ENCODE results near the gene CACNA1D.

CACNA1D gene

GRCh38 chr3:53495520-53496391 is 1.3 kb downstream of the CACNA1D start:
- DNase-seq (ENCODE audit: low read depth): no peak

- no peak for DNase-seq (ENCODE audit: low read depth)
These were observed 1.9 kb downstream of the CACNA1D start for GRCh38 chr3:53496392-53496670.

- no peak for DNase-seq (ENCODE audit: low read depth)
These were observed 2.6 kb downstream of the CACNA1D start for GRCh38 chr3:53496984-53497383.

GRCh38 chr3:53498806-53499641 is 4.6 kb downstream of the CACNA1D start:
- no peak for DNase-seq (ENCODE audit: low read depth)

DNA sequence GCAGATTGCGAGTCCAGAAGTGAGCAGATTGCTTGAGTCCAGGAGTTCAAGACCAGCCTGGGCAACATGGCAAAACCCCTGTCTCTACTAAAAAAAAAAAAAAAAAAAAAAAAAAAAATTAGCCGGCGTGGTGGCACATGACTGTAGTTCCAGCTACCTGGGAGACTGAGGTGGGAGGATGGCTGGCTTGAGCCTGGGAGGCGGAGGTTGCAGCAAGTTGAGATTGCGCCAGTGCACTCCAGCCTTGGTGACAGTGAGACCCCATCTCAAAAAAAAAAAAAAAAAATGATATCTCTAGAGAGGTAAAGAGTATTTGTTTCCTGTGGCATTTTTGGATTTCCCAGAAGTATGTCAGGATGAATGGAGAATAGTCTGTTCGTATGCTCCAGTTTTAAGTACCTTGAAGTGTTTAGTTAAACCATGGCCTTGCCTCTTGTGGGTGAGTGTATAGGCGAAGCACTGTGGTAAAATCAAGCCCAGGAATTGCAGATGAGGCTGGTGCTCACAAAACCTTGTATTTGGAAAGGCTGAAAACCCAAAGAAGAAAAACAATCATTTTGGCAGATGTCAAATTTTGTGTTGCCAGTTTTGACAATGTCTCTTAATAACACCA is 5.9 kb downstream of the CACNA1D start:
- DNase-seq (ENCODE audit: low read depth): no peak

DNA sequence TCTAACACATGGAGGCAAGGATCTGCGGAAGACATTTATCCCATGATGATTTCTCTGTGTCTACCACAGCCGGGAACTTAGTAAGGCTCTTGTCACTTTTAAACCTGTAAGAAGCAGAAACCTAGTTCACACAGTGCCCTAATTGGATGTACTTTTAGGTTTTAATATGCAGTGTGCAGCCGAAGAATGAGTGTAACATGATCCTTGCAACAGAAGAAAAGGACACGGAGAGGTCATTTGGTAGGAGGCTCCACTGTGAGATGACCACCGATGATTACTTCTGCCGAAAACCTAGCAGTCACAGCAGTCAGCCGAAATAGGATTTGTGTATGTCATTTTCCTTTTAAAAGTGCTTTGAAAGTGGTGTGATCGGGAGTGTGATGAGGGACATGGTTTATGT is 6.8 kb downstream of the CACNA1D start:
- DNase-seq (ENCODE audit: low read depth): no peak

GRCh38 chr3:53502737-53503136 is 8.3 kb downstream of the CACNA1D start:
- DNase-seq (ENCODE audit: low read depth): no peak

DNA sequence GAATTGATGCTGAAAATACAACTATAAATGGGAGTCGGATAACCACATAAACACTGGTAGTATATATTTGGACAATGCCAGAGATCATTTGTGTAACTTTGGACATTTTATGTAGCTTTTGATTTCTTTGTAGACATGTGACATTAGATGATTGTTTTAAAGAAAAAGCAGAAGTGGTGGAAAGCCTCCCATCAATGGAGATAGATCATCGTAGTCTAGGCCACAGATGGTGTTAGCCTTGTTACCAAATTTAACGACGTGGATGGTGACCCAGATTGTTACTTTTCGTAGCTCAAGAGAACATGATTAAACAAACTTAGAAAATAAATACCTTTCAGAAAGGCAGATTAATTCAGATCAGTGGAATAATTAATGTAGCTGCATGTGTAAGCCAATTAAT is 8.8 kb downstream of the CACNA1D start:
- no peak for DNase-seq (ENCODE audit: low read depth)

GRCh38 chr3:53506110-53506762 is 11.8 kb downstream of the CACNA1D start:
- DNase-seq (ENCODE audit: low read depth): no peak

- DNase-seq (ENCODE audit: low read depth): no peak
These were observed 12.3 kb downstream of the CACNA1D start for GRCh38 chr3:53506763-53507145.

- no peak for DNase-seq (ENCODE audit: low read depth)
These were observed 15.1 kb downstream of the CACNA1D start for GRCh38 chr3:53509494-53509893.

- no peak for DNase-seq (ENCODE audit: low read depth)
These were observed 16.1 kb downstream of the CACNA1D start for GRCh38 chr3:53510508-53510907.

DNA sequence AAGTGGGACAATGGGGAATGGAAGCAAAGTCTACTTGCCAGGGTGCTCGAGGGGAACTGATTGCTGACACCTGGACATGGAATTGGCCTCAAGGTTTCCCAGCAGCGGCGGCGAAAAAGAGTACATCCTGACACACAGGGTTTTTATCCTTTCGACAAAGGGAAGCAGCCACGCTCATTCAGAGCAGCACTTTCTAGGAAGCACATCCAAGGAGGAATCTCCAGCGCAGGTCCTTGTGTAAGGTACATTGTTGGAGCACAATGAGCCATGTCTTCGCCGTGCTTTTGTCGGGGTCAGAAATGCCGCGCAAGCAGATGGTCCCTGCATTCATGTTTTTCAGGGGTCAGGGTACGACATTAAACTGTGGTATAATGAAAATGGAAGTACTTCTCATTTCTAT is 16.8 kb downstream of the CACNA1D start:
- no peak for DNase-seq (ENCODE audit: low read depth)

GRCh38 chr3:53513556-53514190 is 19.3 kb downstream of the CACNA1D start:
- DNase-seq (ENCODE audit: low read depth): no peak

DNA sequence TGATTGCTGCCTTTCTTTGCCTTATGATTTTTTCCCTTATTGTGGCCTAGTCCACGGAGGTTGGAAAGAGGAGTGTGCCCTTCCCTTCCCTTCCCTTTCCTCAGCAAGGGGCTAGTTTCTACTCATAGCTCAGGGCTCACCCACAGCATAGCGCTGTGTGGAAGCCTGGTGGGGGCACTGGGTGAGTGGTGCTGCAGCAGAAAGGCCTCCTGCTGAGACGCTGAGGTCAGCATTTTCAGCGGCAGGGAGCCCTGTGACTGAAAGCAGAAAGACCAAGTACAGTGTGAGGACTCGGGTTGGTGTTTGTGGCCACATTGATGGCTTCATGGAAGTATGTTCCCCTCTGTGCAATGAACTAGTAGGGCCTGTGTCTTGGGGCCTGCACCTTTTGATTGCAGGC is 21.9 kb downstream of the CACNA1D start:
- DNase-seq (ENCODE audit: low read depth): no peak

DNA sequence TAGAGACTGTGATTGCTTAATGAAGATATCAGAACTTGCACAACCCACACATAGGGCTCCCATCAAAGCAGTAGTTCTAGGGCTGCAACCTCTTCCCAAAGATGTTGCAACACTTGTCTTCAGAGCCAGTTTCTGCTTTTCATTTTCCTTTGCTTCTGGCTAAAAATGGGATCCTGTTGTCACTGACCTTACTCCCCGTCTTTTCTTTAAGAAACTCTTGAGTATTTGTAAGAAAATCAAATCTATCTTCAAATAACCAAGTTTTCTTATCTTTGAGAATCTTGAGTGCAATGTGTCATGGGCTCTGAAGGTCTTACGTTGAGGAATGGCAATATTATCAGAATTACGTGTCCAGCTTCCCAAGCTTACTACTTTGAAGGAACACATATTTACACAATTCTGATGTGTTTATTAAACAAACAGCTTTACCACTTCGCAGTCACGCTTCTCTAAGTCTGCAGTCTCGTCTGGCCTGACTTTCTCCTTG is 24.1 kb downstream of the CACNA1D start:
- DNase-seq (ENCODE audit: low read depth): no peak

DNA sequence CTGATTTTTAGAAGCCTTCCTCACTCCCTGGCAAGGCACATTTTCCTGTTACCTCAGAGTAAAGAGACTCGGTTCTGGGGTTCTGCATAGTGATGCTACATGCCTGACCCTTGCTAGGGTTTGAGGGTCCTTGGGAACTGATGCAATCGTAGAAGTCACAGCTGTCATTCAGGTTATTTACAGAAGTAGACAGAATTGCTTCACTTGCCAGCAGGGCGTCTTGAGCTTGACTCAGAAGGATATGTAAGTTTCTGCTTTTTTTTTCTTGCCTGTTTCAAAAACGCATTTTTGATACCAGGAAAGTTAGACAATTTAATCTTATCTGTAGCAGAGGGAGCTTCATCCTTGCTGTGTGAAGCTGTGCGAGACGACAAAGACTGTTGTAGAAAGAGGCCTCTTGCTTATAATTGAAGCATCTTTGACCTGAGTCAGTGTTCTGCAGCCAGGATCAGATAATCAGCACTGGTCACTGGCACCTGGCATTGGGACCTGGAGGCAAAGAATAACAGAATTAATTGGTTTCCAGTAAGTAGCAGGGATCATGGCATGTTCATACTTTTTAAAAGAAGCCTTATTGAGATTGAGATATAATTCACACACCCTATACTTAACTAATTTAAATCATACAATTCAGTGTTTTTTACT is 24.8 kb downstream of the CACNA1D start:
- no peak for DNase-seq (ENCODE audit: low read depth)

- DNase-seq (ENCODE audit: low read depth): no peak
These were observed 28.9 kb downstream of the CACNA1D start for GRCh38 chr3:53523346-53523745.

DNA sequence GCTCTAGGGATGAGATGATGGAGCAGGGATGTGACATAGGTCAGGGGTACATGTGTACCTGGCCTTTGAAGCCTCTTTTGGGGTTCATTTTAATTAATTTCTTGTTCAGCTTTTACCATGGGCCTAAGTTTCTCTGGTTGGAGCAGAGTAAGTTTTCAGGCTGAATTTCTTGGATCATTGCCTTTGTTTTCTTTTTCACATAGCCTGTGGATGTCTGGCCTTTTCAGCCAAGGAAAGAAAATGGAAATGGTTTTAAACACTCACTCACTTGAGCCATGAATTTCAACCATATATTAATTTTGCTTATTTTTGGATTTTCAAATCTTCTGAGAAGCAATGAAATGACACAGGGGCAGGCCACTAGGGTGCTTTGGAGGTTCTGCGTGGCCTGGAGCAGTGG is 30.2 kb downstream of the CACNA1D start:
- no peak for DNase-seq (ENCODE audit: low read depth)

- no peak for DNase-seq (ENCODE audit: low read depth)
These were observed 31.6 kb downstream of the CACNA1D start for GRCh38 chr3:53525765-53526703.
